Mammary epithelial cell (primary cell): Measurements from ENCODE around the gene FBXO31.

Source experiments
- EZH2 ChIP-seq: IDR thresholded peaks from 2 replicates; pipeline ENCODE4 v1.6.1; 2012; ENCODE audit warnings: low read length, inconsistent platforms, borderline replicate concordance
- TF ChIP-seq, protein P1 (sequence below), 2 donors: IDR thresholded peaks in 1 of 2; conservative IDR thresholded peaks in 1 of 2; 2 replicates each; pipeline ENCODE4 v1.5.1; 2011 to 2012; ENCODE audit warnings: inconsistent platforms in 2 of 2, low read length in 2 of 2, mild to moderate bottlenecking in 2 of 2, control low read depth in 1 of 2, low read depth in 1 of 2; ENCODE audit not compliant: insufficient read depth in 1 of 2; ENCODE audit errors: extremely low read depth in 1 of 2

DNA sequence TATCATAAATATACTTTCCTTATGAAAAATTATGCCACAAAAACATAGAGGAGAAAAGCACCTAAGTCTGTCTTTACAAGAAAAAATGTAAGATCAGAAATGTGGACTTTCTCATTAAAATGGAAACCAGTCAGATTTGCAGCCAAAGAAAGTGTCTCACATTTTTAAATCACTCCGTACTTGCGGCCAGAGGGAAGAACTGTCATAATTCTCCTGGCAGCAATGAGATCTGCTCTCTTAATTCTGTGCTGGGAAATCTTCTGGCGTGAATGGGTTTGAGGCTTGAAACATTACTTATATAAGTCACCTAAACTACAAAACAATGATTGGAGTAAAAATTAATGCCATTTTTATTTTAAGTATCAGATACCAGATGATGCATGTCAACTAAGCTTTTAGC, 77.1 kb downstream of the FBXO31 start:
- TF ChIP-seq, protein P1, sequence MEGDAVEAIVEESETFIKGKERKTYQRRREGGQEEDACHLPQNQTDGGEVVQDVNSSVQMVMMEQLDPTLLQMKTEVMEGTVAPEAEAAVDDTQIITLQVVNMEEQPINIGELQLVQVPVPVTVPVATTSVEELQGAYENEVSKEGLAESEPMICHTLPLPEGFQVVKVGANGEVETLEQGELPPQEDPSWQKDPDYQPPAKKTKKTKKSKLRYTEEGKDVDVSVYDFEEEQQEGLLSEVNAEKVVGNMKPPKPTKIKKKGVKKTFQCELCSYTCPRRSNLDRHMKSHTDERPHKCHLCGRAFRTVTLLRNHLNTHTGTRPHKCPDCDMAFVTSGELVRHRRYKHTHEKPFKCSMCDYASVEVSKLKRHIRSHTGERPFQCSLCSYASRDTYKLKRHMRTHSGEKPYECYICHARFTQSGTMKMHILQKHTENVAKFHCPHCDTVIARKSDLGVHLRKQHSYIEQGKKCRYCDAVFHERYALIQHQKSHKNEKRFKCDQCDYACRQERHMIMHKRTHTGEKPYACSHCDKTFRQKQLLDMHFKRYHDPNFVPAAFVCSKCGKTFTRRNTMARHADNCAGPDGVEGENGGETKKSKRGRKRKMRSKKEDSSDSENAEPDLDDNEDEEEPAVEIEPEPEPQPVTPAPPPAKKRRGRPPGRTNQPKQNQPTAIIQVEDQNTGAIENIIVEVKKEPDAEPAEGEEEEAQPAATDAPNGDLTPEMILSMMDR (conservative IDR thresholded peaks at IDR 0.05 in 1 of 2, IDR thresholded peaks at IDR 0.05 in 1 of 2; ENCODE audit: extremely low read depth in 1 of 2, insufficient read depth in 1 of 2, low read depth in 1 of 2, low read length in 2 of 2), result no peak
- no peak for TF ChIP-seq EZH2
